HL-60/S4 (cell line): ENCODE data around the gene SLC39A2.

ENCODE experiments used
- in situ Hi-C: fragments of 300-500 bp; cut with MboI; formaldehyde crosslinking; loops from 2 replicates; pipeline ENCODE4 v1.14.3; 2022; ENCODE audit warnings: low sequenced_read_pairs

The SLC39A2 gene

DNA sequence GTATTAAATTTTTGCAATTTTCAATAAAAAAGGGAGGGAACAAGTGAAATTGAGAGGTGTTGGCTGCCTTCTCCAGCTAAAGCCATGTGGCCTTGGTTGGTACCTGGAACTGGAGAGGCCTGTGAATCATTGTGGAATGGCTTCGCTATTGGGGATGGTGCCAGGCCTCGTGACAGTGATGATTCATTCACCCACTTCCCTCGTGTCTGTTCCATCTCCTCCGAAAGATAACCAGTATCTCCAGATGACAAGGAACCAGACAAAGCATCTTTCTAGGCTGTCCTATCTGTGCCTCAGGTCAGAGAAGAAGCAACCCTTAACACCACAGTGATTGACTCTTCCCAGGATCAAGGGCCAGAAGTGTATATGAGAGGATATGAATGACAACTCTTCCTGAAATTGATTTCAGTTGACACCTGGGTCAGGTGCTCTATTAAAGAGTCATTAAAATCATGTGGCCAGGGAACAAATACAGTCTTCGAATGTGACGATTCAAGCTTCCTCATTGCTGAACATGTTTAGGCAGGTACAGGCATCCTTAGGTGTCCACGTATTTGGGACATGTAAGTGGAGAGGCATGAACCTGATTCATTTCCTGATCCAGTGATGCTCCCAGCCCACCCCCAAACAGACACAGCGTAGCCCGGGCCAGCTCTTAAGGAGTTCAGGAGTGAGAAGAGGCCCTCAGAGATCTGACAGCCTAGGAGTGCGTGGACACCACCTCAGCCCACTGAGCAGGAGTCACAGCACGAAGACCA, 42.8 kb downstream of the SLC39A2 start, which contains the start of gene RNASE7:
Gene RNASE7 (plus strand): TSS at position 687 of the 758 bp plus-strand sequence. CDS start 631 bp downstream, outside the sequence.
- in situ Hi-C loops, result no loop called here

- in situ Hi-C loops, result no loop called here
Measured at GRCh38 chr14:21042918-21043317, 43.8 kb downstream of the SLC39A2 start.

DNA sequence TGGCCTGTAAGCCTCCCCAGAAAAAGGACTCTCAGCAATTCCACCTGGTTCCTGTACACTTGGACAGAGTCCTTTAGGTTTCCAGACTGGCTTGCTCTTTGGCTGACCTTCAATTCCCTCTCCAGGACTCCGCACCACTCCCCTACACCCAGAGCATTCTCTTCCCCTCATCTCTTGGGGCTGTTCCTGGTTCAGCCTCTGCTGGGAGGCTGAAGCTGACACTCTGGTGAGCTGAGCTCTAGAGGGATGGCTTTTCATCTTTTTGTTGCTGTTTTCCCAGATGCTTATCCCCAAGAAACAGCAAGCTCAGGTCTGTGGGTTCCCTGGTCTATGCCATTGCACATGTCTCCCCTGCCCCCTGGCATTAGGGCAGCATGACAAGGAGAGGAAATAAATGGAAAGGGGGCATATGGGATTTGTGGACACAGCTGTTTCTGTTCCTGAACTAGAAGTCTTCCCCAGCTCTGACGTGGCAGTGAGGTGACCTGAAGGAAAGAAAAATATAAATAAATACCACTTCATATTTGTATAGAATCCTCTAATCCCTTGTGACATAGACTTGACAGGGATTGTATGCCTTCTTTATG, 44.4 kb downstream of the SLC39A2 start:
- in situ Hi-C loops, result no loop called here

GRCh38 chr14:21043974-21044618, 45.0 kb downstream of the SLC39A2 start:
- in situ Hi-C loops, result no loop called here

DNA sequence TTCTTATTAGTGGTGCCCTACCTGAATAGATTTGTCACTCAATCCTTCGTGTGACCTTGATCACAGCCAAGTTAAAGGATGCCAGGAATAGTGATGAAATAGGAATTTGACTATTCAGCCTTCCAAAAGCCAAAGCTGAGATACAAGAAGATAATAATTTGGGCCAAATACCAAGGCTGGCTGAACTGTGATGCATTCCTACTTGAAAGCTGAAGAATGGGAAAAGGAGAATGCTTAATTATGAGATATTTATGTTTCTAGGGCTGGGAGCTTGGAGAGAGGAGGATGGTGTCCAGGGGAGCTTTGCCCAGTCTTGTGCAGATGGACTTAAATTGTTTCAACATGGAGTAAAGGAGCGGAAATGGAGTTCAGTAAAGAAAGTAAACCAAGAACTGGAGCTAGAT, 48.3 kb downstream of the SLC39A2 start:
- in situ Hi-C loops, result no loop called here

DNA sequence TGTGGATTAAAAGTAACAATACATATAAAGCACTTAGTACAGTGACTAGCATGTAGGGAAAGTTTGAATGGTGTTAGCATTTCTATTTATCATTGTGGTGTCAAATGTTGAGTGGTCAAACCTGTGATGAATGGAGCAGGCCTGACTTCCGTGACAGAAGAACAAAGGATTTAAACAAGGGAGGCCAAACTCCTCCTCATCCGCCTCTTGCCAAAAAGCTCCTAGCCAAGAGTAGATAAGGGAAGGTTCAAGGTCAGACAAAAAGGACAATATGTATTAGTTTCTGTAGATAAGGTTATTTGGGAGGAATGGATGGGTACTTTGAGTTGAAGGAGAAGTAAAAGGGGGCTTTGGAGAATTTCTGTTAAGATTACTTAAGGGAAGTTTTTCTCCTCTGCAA, 49.5 kb downstream of the SLC39A2 start:
- in situ Hi-C loops, result no loop called here

DNA sequence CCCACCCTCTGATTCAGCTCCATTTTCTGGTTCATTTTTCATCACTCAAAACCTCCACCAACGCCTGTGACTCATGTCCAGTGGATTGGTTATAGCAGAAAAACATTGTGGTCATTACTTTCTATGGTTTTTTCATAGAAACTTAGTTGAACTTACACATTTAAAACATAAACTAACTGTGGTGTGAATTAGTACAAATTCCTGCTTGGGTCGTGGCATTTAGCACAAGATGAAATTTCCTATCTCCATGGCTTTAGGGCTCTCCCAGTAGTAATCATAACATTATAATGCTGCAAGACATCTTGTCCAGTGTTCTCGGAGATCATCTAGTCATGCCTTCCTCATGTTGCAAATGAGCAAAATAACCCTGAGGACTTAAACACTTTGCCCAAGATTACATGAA, 50.2 kb downstream of the SLC39A2 start:
- in situ Hi-C loops, result no loop called here

DNA sequence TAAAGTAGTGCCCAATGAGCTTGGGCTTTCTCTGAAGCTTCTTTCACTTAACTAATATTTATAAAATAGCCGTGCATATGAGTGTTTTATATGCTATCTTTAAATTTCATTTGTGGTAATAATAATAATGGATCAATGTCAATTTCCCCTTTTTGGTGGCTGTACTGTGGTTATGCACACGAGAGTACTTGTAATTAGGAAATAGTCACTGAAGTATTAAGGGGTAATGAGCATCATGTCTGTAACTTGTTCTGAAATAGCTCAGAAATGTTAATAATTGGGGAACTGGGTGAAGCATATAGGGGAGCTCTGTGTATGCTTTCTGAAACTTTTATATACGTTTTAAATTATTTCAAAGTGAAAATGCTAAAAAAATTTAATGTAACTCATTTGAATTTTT, 51.5 kb downstream of the SLC39A2 start:
- in situ Hi-C loops, result no loop called here
